ENCODE data around the gene POLD4. TPM values are rescaled to one million over a fixed set of nuclear protein-coding genes. Genes with fewer than 3 reads are reported as not detected.
A peak's percentile ranks its signal among the peaks of the same experiment; 100 is the strongest.

The POLD4 gene
- total and polyA plus RNA-seq, 7 experiments from 2014 or later, result 59.9 to 116 (median 95.1) TPM

DNA sequence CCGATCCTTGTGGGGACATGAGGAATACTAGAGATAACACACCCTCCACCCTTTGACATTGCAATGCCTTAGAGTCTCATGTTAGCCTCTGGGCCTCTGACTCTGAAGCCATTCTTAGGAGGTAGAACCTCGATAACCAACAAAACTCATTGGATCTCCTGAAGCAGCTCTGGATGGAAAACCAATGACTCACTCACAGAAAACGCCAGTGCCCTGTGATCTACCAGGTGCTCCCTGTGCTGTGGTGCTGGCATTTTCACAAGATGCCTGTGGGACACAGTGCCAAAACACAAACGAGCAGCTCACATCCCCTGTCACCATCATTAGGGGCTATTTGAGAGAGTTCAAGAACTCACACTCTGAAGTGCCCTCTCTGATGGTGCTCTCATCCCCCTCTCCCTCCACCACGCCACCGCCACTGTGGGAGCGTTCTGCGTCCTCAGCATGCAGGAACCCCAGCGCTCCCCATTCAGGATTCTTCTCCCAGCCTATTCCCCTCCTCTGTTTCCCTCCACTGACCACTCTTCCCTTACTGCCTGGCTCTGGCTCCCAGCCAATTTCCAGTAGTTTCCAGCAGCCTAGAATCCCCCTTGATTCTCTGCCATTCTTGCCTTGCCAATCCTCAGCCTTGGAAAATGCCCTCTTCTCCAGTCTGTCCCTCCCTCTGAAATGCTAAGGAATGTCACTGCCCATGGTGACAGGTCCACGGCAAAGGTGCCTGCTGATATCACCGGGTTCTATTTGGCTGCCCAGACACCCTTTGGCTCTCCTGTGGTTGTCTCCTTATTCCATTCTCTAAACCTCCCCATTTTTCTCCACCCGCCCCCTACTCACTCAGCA, 4.7 kb upstream of the POLD4 start:
- ChIA-PET POLR2A (interaction anchor here (1.8 to 17.2 kb wide), 2 partner anchors 12 to 17 kb away, joined by 4 to 272 read pairs; partner anchors contain the start of gene CLCF1), CTCF (interaction anchor here (1.1 to 16.9 kb wide), 3 partner anchors 13 to 107 kb away, joined by 3 to 495 read pairs (median 45); partner anchors contain the start of gene CLCF1)
- Mint-ChIP-seq H3K27me3 (peaks cover 0 to 28% (median 0%) of the 10 kb centered on the region in 5 donors), H3K9me3 (peaks cover 0 to 2% (median 0%) of the 10 kb centered on the region in 11 donors), H3K4me3 (no peak overlapping the region), H3K27ac (peak overlapping the region in 3 of 9 donors; percentile 6 to 43 (median 21)), H3K36me3 (peaks cover 0 to 7% (median 0%) of the 10 kb centered on the region in 5 donors), H3K4me1 (peaks cover 7 to 34% (median 24%) of the 10 kb centered on the region in 7 donors)
- Histone ChIP-seq H3K36me3 (ENCODE audit: control insufficient read depth in 2 of 3, insufficient read depth in 3 of 3, low read length in 3 of 3) (peaks cover 0 to 3% (median 0%) of the 10 kb centered on the region in 3 experiments), H3K9me3 (ENCODE audit: control insufficient read depth in 2 of 3, low read length in 3 of 3) (no peaks in the 10 kb centered on the region), H3K27me3 (ENCODE audit: control insufficient read depth in 2 of 2, insufficient read depth in 2 of 2, low read length in 2 of 2) (no peaks in the 10 kb centered on the region), H3K4me1 (ENCODE audit: control insufficient read depth in 2 of 2, insufficient read depth in 2 of 2, low read length in 2 of 2) (peaks cover 9 to 25% of the 10 kb centered on the region in 2 donors), H3K27ac (ENCODE audit: low read depth, low read length) (no peak overlapping the region), H3K4me3 (ENCODE audit: low read length) (no peak overlapping the region)
- no peak for DNase-seq
- intact Hi-C loops (cut with micrococcal nuclease), result loop anchor here (1.0 to 10.0 kb wide), 5 partner anchors 16 to 447 kb away; no protein-coding TSS in a partner anchor
- no peak for ATAC-seq

DNA sequence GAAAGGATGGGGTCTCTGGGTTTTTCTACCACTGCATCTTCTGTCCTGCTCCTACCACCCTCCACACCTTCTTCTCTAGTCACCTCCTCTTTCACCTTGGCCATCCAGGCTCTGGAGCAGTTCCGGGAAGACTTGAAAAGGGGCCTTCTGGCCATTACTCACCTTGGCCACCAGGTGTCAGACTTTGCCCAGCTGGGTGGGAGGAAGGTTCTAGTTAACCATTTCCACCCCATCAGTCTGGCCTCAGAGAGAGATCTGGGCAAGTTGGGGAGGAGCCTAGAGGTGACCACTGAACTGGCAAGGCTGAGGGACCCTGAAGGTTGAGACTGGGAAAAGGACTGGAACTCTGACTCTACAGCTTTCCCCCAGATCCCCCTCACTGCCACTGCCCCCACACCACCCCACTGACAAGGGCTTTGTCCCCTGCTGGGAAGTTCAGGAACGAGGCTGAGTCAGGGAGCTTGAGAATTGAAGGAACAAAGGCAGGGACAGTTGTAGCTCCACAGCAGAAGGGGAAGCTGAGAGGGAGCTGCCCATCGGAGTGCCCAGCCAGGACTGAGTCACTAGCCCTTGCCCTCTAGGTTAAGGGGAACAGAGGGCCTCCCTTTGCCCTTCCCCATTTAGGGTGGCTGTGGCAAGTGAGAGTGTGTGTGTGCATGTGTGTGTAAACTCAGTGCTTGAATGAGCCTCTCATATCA, 3.7 kb upstream of the POLD4 start:
- H3K27me3 Mint-ChIP-seq, result peaks cover 0 to 18% (median 0%) of the 10 kb centered on the region in 5 donors
- ChIA-PET CTCF (interaction anchor here (0.7 to 16.9 kb wide), 8 partner anchors 12 to 271 kb away, joined by 3 to 495 read pairs (median 3); partner anchors contain the start of genes CLCF1 and PITPNM1), POLR2A (interaction anchor here (0.5 to 17.2 kb wide), 5 partner anchors 13 to 93 kb away, joined by 3 to 272 read pairs (median 4); partner anchors contain the start of gene CLCF1)
- DNase-seq, result peak; percentile 42 to 74 (median 67)
- H3K4me1 Mint-ChIP-seq, result peaks cover 7 to 37% (median 24%) of the 10 kb centered on the region in 7 donors
- Histone ChIP-seq H3K27ac (ENCODE audit: low read depth, low read length) (no peak overlapping the region), H3K4me1 (ENCODE audit: control insufficient read depth in 2 of 2, insufficient read depth in 2 of 2, low read length in 2 of 2) (peaks cover 16 to 31% of the 10 kb centered on the region in 2 donors), H3K27me3 (ENCODE audit: control insufficient read depth in 2 of 2, insufficient read depth in 2 of 2, low read length in 2 of 2) (no peaks in the 10 kb centered on the region), H3K36me3 (ENCODE audit: control insufficient read depth in 2 of 3, insufficient read depth in 3 of 3, low read length in 3 of 3) (peaks cover 0 to 3% (median 0%) of the 10 kb centered on the region in 3 experiments), H3K9me3 (ENCODE audit: control insufficient read depth in 2 of 3, low read length in 3 of 3) (no peaks in the 10 kb centered on the region), H3K4me3 (ENCODE audit: low read length) (no peak overlapping the region)
- ATAC-seq, result peak; percentile 28
- intact Hi-C loops (cut with micrococcal nuclease), result loop anchor here (1.0 to 10.0 kb wide), 5 partner anchors 17 to 448 kb away; no protein-coding TSS in a partner anchor
- H3K4me3 Mint-ChIP-seq, result peak overlapping the region in 3 of 10 donors; percentile 30 to 72 (median 36)
- H3K27ac Mint-ChIP-seq, result peak overlapping the region in 8 of 9 donors; percentile 19 to 86 (median 73)
- peaks cover 0 to 2% (median 0%) of the 10 kb centered on the region in 11 donors for H3K9me3 Mint-ChIP-seq
- H3K36me3 Mint-ChIP-seq, result peaks cover 0 to 7% (median 0%) of the 10 kb centered on the region in 5 donors

DNA sequence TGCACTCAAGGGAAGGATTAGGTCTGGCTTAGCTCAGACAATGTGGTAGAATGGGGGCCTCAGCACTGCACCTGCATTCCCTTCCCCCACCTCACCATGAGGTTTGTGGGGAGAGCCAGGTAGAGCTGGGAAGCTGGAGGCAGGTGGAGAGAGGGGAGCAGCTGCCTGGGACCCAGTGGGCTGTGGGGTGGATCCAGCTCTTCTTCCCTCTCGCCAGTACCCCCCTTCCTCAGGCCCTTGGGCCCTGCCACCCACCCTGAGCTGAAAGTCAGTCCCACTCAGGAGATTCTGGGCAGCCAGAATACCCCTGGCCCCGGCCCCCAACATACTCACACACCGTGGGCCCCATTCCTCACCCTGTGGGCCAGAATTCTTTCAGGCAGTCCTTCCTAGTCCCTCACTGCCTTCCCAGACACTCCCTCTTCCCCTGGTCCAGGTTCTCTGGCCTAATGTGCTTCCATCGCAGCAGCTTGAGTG, 3.1 kb upstream of the POLD4 start:
- Mint-ChIP-seq H3K27ac (peak overlapping the region in 8 of 9 donors; percentile 19 to 86 (median 73)), H3K27me3 (peaks cover 0 to 17% (median 0%) of the 10 kb centered on the region in 5 donors), H3K9me3 (peaks cover 0 to 2% (median 0%) of the 10 kb centered on the region in 11 donors), H3K36me3 (peaks cover 0 to 3% (median 0%) of the 10 kb centered on the region in 5 donors), H3K4me3 (peak overlapping the region in 4 of 10 donors; percentile 7 to 72 (median 33)), H3K4me1 (peaks cover 10 to 41% (median 29%) of the 10 kb centered on the region in 7 donors)
- Histone ChIP-seq H3K4me1 (ENCODE audit: control insufficient read depth in 2 of 2, insufficient read depth in 2 of 2, low read length in 2 of 2) (peaks cover 21 to 37% of the 10 kb centered on the region in 2 donors), H3K9me3 (ENCODE audit: control insufficient read depth in 2 of 3, low read length in 3 of 3) (no peaks in the 10 kb centered on the region), H3K27ac (ENCODE audit: low read depth, low read length) (no peak overlapping the region), H3K27me3 (ENCODE audit: control insufficient read depth in 2 of 2, insufficient read depth in 2 of 2, low read length in 2 of 2) (no peaks in the 10 kb centered on the region), H3K36me3 (ENCODE audit: control insufficient read depth in 2 of 3, insufficient read depth in 3 of 3, low read length in 3 of 3) (peaks cover 0 to 3% (median 0%) of the 10 kb centered on the region in 3 experiments), H3K4me3 (ENCODE audit: low read length) (no peak overlapping the region)
- intact Hi-C loops (cut with micrococcal nuclease), result loop anchor here in 1 of 2 donors (10.0 kb wide), 1 partner anchor 448 kb away; no protein-coding TSS in a partner anchor
- CTCF ChIA-PET, result interaction anchor here (0.9 to 16.9 kb wide), 5 partner anchors 11 to 258 kb away, joined by 3 to 495 read pairs (median 3); partner anchors contain the start of genes CLCF1 and PITPNM1
- ATAC-seq, result no peak
- POLR2A ChIA-PET, result interaction anchor here (0.5 to 17.2 kb wide), 6 partner anchors 13 to 149 kb away, joined by 3 to 272 read pairs (median 4); partner anchors contain the start of genes CLCF1 and PITPNM1
- peak in 1 of 9 donors; percentile 17 for DNase-seq

DNA sequence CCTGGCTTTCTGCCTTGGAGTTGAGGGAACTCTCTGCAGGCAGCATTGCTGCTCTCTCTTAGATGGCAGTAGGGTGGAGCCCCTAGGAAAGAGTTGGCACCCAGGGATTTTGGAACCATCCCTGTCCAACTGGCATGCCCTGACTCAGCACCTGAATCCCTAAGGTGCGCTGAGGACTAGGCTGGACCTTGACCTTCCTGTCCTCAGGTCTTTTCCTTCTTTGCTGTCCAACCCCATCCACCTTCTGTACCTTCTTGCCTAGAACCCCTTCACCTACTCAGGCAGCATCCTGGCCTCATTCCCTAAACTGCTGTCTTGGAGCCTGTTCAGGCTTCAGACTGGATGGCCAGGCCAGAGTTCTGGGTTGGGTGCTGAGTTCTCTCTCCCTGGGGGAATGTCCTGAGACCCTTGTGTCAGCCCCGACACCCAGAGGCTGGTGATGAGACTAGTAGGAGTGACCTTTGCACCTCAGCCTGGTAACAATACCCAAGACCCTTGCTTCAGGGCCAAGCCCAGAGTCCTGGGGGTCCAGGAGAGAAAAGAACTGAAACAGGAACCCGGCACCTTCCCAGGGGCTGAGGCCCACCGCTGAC, 2.5 kb upstream of the POLD4 start:
- H3K27me3 ChIP-seq (ENCODE audit: control insufficient read depth in 2 of 2, insufficient read depth in 2 of 2, low read length in 2 of 2), result no peaks in the 10 kb centered on the region
- peaks cover 27 to 43% of the 10 kb centered on the region in 2 donors for H3K4me1 ChIP-seq (ENCODE audit: control insufficient read depth in 2 of 2, insufficient read depth in 2 of 2, low read length in 2 of 2)
- H3K4me3 ChIP-seq (ENCODE audit: low read length), result no peak overlapping the region
- Mint-ChIP-seq H3K4me1 (peaks cover 15 to 46% (median 35%) of the 10 kb centered on the region in 7 donors), H3K27ac (peak overlapping the region in 3 of 9 donors; percentile 48 to 75 (median 63)), H3K27me3 (peaks cover 0 to 15% (median 0%) of the 10 kb centered on the region in 5 donors), H3K4me3 (peak overlapping the region in 1 of 10 donors; percentile 36), H3K9me3 (peaks cover 0 to 2% (median 0%) of the 10 kb centered on the region in 11 donors), H3K36me3 (no peaks in the 10 kb centered on the region)
- intact Hi-C loops (cut with micrococcal nuclease), result loop anchor here in 1 of 2 donors (10.0 kb wide), 1 partner anchor 449 kb away; no protein-coding TSS in a partner anchor
- CTCF ChIA-PET, result interaction anchor here (0.7 to 16.9 kb wide), 5 partner anchors 11 to 258 kb away, joined by 3 to 495 read pairs (median 3); partner anchors contain the start of gene CLCF1
- POLR2A ChIA-PET, result interaction anchor here (0.8 to 17.2 kb wide), 7 partner anchors 12 to 149 kb away, joined by 3 to 272 read pairs (median 3); partner anchors contain the start of genes CLCF1, PITPNM1 and RAD9A
- DNase-seq (no peak), ATAC-seq (no peak)
- no peaks in the 10 kb centered on the region for H3K9me3 ChIP-seq (ENCODE audit: control insufficient read depth in 2 of 3, low read length in 3 of 3)
- peaks cover 0 to 3% (median 0%) of the 10 kb centered on the region in 3 experiments for H3K36me3 ChIP-seq (ENCODE audit: control insufficient read depth in 2 of 3, insufficient read depth in 3 of 3, low read length in 3 of 3)
- no peak overlapping the region for H3K27ac ChIP-seq (ENCODE audit: low read depth, low read length)

DNA sequence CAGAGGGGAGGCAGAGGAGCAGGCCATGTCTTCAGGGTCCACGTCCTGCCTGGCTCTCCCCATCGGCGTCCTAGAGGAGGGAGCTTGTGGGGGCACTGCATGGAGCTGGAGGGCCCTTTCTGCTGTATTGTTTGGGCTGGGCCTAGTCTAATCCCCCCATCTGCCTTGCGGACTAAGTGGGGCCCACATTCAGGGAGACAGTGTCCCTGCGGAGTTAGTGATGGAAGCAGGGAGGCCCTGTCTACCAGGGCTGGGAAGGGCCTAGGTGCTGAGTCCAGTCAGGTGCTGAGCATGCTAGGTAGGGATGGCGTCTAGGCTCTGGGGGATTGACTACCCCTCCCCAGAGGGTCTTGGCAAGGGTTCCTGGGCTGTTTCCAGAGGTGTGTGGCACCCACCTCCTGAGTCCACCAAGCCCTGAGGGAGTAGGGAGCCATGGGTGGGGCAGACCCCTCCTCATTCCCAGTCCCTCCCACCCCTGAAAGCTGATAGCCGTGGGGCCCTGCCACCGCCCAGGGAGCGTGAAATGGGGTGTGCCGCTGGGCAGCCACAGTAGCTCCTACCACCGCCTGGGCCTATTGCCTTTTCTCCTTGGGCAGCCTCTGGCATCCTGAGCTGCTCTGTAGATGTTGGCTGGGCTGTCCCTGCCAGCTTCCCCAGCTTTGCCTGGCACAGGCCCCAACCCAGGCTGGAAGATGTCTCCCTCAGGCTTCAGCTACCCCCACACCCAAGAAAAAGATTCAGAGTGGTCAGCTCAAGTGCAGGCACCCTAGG, 1.9 kb upstream of the POLD4 start:
- ATAC-seq (no peak), DNase-seq (no peak)
- Histone ChIP-seq H3K4me1 (ENCODE audit: control insufficient read depth in 2 of 2, insufficient read depth in 2 of 2, low read length in 2 of 2) (peaks cover 30 to 45% of the 10 kb centered on the region in 2 donors), H3K27ac (ENCODE audit: low read depth, low read length) (peak overlapping the region; percentile 97), H3K36me3 (ENCODE audit: control insufficient read depth in 2 of 3, insufficient read depth in 3 of 3, low read length in 3 of 3) (peaks cover 0 to 3% (median 0%) of the 10 kb centered on the region in 3 experiments), H3K9me3 (ENCODE audit: control insufficient read depth in 2 of 3, low read length in 3 of 3) (no peaks in the 10 kb centered on the region), H3K4me3 (ENCODE audit: low read length) (no peak overlapping the region), H3K27me3 (ENCODE audit: control insufficient read depth in 2 of 2, insufficient read depth in 2 of 2, low read length in 2 of 2) (no peaks in the 10 kb centered on the region)
- peaks cover 15 to 47% (median 36%) of the 10 kb centered on the region in 7 donors for H3K4me1 Mint-ChIP-seq
- H3K36me3 Mint-ChIP-seq, result no peaks in the 10 kb centered on the region
- intact Hi-C loops (cut with micrococcal nuclease), result loop anchor here in 1 of 2 donors (10.0 kb wide), 1 partner anchor 450 kb away; no protein-coding TSS in a partner anchor
- H3K27ac Mint-ChIP-seq, result peak overlapping the region in 7 of 9 donors; percentile 8 to 100 (median 81)
- ChIA-PET POLR2A (interaction anchor here (0.5 to 17.2 kb wide), 7 partner anchors 11 to 83 kb away, joined by 3 to 272 read pairs (median 20); partner anchors contain the start of genes CLCF1, PTPRCAP and RAD9A), CTCF (interaction anchor here (0.7 to 16.9 kb wide), 5 partner anchors 10 to 78 kb away, joined by 3 to 495 read pairs (median 3); partner anchors contain the start of gene CLCF1)
- peaks cover 0 to 13% (median 0%) of the 10 kb centered on the region in 5 donors for H3K27me3 Mint-ChIP-seq
- peaks cover 0 to 2% (median 0%) of the 10 kb centered on the region in 11 donors for H3K9me3 Mint-ChIP-seq
- H3K4me3 Mint-ChIP-seq, result no peak overlapping the region

All from naive thymus-derived CD4-positive, alpha-beta T cell (primary cell).